Muscle layer of duodenum (tissue), 2 donors: ENCODE data around the gene PPFIBP1.
"Not testable (repeated sequence)": the region's sequence is repeated elsewhere in the genome, so short reads cannot be mapped to it uniquely, and the experiment has no call there.

ENCODE experiments used
- H3K27ac ChIP-seq: one replicate; pipeline ENCODE4 v1.7.0; 2013; ENCODE audit warnings: mild to moderate bottlenecking, low read length
- H3K27me3 ChIP-seq: one replicate; pipeline ENCODE4 v1.7.0; 2013; ENCODE audit warnings: low read depth, mild to moderate bottlenecking, control low read depth, low read length
- H3K36me3 ChIP-seq, 2 donors: one replicate each; pipeline ENCODE4 v1.7.0; 2013; ENCODE audit warnings: low read length in 2 of 2, control low read depth in 1 of 2, mild to moderate bottlenecking in 1 of 2; ENCODE audit not compliant: insufficient read depth in 2 of 2, control insufficient read depth in 1 of 2
- H3K4me1 ChIP-seq, 2 donors: one replicate each; pipeline ENCODE4 v1.7.0; 2013; ENCODE audit warnings: low read length in 2 of 2, mild to moderate bottlenecking in 2 of 2, control low read depth in 1 of 2, moderate library complexity in 1 of 2; ENCODE audit not compliant: insufficient read depth in 2 of 2, control insufficient read depth in 1 of 2
- H3K4me3 ChIP-seq, 2 donors: one replicate each; pipeline ENCODE4 v1.7.0; 2013; ENCODE audit warnings: low read length in 2 of 2, low read depth in 1 of 2, mild to moderate bottlenecking in 1 of 2
- H3K9me3 ChIP-seq, 2 donors: one replicate each; pipeline ENCODE4 v1.7.0; 2013; ENCODE audit warnings: low read length in 2 of 2, control low read depth in 1 of 2, mild to moderate bottlenecking in 1 of 2; ENCODE audit not compliant: control insufficient read depth in 1 of 2
- donor health status: healthy.

The PPFIBP1 gene

GRCh38 chr12:27635349-27635972, 111.5 kb downstream of the PPFIBP1 start:
- H3K4me3 ChIP-seq, result no peak overlapping the region
- H3K4me1 ChIP-seq, result no peaks in the 10 kb centered on the region
- H3K9me3 ChIP-seq, result no peaks in the 10 kb centered on the region
- no peaks in the 10 kb centered on the region for H3K36me3 ChIP-seq
- no peaks in the 10 kb centered on the region for H3K27me3 ChIP-seq
- H3K27ac ChIP-seq, result no peak overlapping the region

- not testable (repeated sequence) for H3K27ac ChIP-seq, H3K9me3 ChIP-seq, H3K27me3 ChIP-seq, H3K4me3 ChIP-seq, H3K36me3 ChIP-seq, H3K4me1 ChIP-seq
Measured at GRCh38 chr12:27636569-27636968, 112.6 kb downstream of the PPFIBP1 start.

GRCh38 chr12:27637524-27637923, 113.5 kb downstream of the PPFIBP1 start:
- no peaks in the 10 kb centered on the region for H3K9me3 ChIP-seq
- H3K4me1 ChIP-seq, result no peaks in the 10 kb centered on the region
- no peak overlapping the region for H3K27ac ChIP-seq
- H3K4me3 ChIP-seq, result no peak overlapping the region
- no peaks in the 10 kb centered on the region for H3K27me3 ChIP-seq
- H3K36me3 ChIP-seq, result no peaks in the 10 kb centered on the region

GRCh38 chr12:27639265-27639664, 115.3 kb downstream of the PPFIBP1 start:
- Histone ChIP-seq H3K4me1 (peaks cover 0 to 3% of the 10 kb centered on the region in 2 donors), H3K27ac (no peak overlapping the region), H3K27me3 (no peaks in the 10 kb centered on the region), H3K9me3 (no peaks in the 10 kb centered on the region), H3K4me3 (no peak overlapping the region), H3K36me3 (no peaks in the 10 kb centered on the region)

GRCh38 chr12:27640566-27641200, 116.7 kb downstream of the PPFIBP1 start:
- not testable (repeated sequence) for H3K27ac ChIP-seq, H3K27me3 ChIP-seq, H3K4me1 ChIP-seq, H3K36me3 ChIP-seq, H3K9me3 ChIP-seq, H3K4me3 ChIP-seq

GRCh38 chr12:27642361-27642760, 118.4 kb downstream of the PPFIBP1 start:
- not testable (repeated sequence) for H3K9me3 ChIP-seq, H3K4me1 ChIP-seq, H3K36me3 ChIP-seq, H3K27me3 ChIP-seq, H3K4me3 ChIP-seq, H3K27ac ChIP-seq

GRCh38 chr12:27642892-27643291, 118.9 kb downstream of the PPFIBP1 start:
- not testable (repeated sequence) for H3K27me3 ChIP-seq, H3K9me3 ChIP-seq, H3K27ac ChIP-seq, H3K4me1 ChIP-seq, H3K36me3 ChIP-seq, H3K4me3 ChIP-seq

- peaks cover 0 to 8% of the 10 kb centered on the region in 2 donors for H3K4me1 ChIP-seq
- H3K4me3 ChIP-seq, result no peak overlapping the region
- H3K27me3 ChIP-seq, result no peaks in the 10 kb centered on the region
- H3K27ac ChIP-seq, result no peak overlapping the region
- H3K36me3 ChIP-seq, result peaks cover 0 to 4% of the 10 kb centered on the region in 2 donors
- H3K9me3 ChIP-seq, result no peaks in the 10 kb centered on the region
Measured at GRCh38 chr12:27644158-27644845, 120.3 kb downstream of the PPFIBP1 start.

- Histone ChIP-seq H3K27me3 (no peaks in the 10 kb centered on the region), H3K9me3 (no peaks in the 10 kb centered on the region), H3K4me1 (peaks cover 0 to 8% of the 10 kb centered on the region in 2 donors), H3K36me3 (peaks cover 4 to 10% of the 10 kb centered on the region in 2 donors), H3K4me3 (no peak overlapping the region), H3K27ac (no peak overlapping the region)
Measured at GRCh38 chr12:27645671-27646070, 121.7 kb downstream of the PPFIBP1 start.

- Histone ChIP-seq H3K27me3 (no peaks in the 10 kb centered on the region), H3K36me3 (peaks cover 4 to 13% of the 10 kb centered on the region in 2 donors), H3K27ac (no peak overlapping the region), H3K4me3 (no peak overlapping the region), H3K4me1 (peaks cover 0 to 8% of the 10 kb centered on the region in 2 donors), H3K9me3 (no peaks in the 10 kb centered on the region)
Measured at GRCh38 chr12:27646149-27646548, 122.1 kb downstream of the PPFIBP1 start.

GRCh38 chr12:27650011-27650410, 126.0 kb downstream of the PPFIBP1 start:
- Histone ChIP-seq H3K27ac (no peak overlapping the region), H3K27me3 (no peaks in the 10 kb centered on the region), H3K4me1 (no peaks in the 10 kb centered on the region), H3K4me3 (no peak overlapping the region), H3K9me3 (no peaks in the 10 kb centered on the region), H3K36me3 (peaks cover 4 to 13% of the 10 kb centered on the region in 2 donors)
